ENCODE measurements around the gene SAMD4A. TPM values are rescaled to one million over a fixed set of nuclear protein-coding genes. Genes with fewer than 3 reads are reported as not detected.

Gene SAMD4A
- total RNA-seq, 1 experiment from 2014 or later: 9.6 TPM

DNA sequence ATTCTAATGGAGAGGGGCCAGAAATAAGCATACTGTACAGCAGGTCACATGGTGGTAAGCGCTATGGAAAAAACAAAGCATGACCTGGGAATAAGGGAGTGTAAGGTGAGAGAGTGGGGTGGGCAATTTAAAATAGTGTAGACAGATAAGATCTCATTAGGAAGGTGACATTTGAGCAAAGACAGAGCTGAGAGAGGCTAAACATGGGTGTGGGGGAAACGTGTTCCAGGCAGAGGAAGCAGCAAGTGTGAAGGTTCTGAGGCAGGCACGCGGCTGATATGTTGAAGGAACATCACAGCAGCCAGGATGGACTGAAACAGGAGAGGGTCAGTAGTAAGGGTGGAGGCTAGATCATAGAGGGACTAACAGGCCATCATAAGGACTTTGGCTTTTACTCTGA lies 126.8 kb downstream of the SAMD4A start:
- Mint-ChIP-seq H3K27me3 (ENCODE audit: low read depth) (no peaks in the 10 kb centered on the region), H3K27ac (no peak overlapping the region; a peak in 1 of 7 replicates), H3K36me3 (ENCODE audit: insufficient read depth in 1 of 3, low read depth in 3 of 3) (no peaks in the 10 kb centered on the region), H3K4me1 (peaks cover 6 to 10% of the 10 kb centered on the region in 2 experiments), H3K9me3 (no peaks in the 10 kb centered on the region), H3K4me3 (no peak overlapping the region)
- H2BK120ac ChIP-seq (ENCODE audit: low read depth, low read length, poor library complexity, severe bottlenecking): no peak overlapping the region
- no peak overlapping the region for H2BK5ac ChIP-seq (ENCODE audit: insufficient read length, low read length)
- H2BK20ac ChIP-seq (ENCODE audit: low read depth, low read length, poor library complexity, severe bottlenecking): no peak overlapping the region
- H4K5ac ChIP-seq (ENCODE audit: insufficient read length, low read depth, low read length): no peak overlapping the region
- H3K79me2 ChIP-seq (ENCODE audit: insufficient read depth, low read length): no peaks in the 10 kb centered on the region
- no peak overlapping the region for H3K27ac ChIP-seq (ENCODE audit: insufficient read length, low read depth, low read length)
- no peaks in the 10 kb centered on the region for H3K9me3 ChIP-seq (ENCODE audit: control insufficient read depth, low read depth, low read length)
- H3K27me3 ChIP-seq (ENCODE audit: insufficient read depth, low read length): no peaks in the 10 kb centered on the region
- no peak overlapping the region for H3K4me2 ChIP-seq (ENCODE audit: insufficient read depth, insufficient read length, low read length)
- H2AK5ac ChIP-seq (ENCODE audit: insufficient read length, low read length): no peak overlapping the region
- H3K56ac ChIP-seq (ENCODE audit: insufficient read length, low read depth, low read length): no peak overlapping the region
- TF ChIP-seq, protein P1, sequence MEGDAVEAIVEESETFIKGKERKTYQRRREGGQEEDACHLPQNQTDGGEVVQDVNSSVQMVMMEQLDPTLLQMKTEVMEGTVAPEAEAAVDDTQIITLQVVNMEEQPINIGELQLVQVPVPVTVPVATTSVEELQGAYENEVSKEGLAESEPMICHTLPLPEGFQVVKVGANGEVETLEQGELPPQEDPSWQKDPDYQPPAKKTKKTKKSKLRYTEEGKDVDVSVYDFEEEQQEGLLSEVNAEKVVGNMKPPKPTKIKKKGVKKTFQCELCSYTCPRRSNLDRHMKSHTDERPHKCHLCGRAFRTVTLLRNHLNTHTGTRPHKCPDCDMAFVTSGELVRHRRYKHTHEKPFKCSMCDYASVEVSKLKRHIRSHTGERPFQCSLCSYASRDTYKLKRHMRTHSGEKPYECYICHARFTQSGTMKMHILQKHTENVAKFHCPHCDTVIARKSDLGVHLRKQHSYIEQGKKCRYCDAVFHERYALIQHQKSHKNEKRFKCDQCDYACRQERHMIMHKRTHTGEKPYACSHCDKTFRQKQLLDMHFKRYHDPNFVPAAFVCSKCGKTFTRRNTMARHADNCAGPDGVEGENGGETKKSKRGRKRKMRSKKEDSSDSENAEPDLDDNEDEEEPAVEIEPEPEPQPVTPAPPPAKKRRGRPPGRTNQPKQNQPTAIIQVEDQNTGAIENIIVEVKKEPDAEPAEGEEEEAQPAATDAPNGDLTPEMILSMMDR (conservative IDR thresholded peaks at IDR 0.05): no peak
- H3K4ac ChIP-seq (ENCODE audit: low read depth, low read length): no peak overlapping the region
- H2AFZ ChIP-seq (ENCODE audit: low read length): no peak overlapping the region
- no peak overlapping the region for H3K9ac ChIP-seq (ENCODE audit: extremely low read depth, insufficient read length, low read length)
- H2BK12ac ChIP-seq (ENCODE audit: insufficient read length, low read depth, low read length): no peak overlapping the region
- DNase-seq: no peak
- H3K79me1 ChIP-seq (ENCODE audit: insufficient read depth, low read depth, low read length, poor library complexity, severe bottlenecking): no peaks in the 10 kb centered on the region
- no peak overlapping the region for H3T11ph ChIP-seq (ENCODE audit: low read length)
- H3K23ac ChIP-seq (ENCODE audit: insufficient read length, low read depth, low read length): no peak overlapping the region
- H3K4me1 ChIP-seq (ENCODE audit: insufficient read depth, low read length): no peaks in the 10 kb centered on the region
- H3K18ac ChIP-seq (ENCODE audit: insufficient read length, low read depth, low read length): no peak overlapping the region
- H2BK15ac ChIP-seq (ENCODE audit: low read depth, low read length): no peak overlapping the region
- no peaks in the 10 kb centered on the region for H3K23me2 ChIP-seq (ENCODE audit: insufficient read length, low read depth, low read length, poor library complexity, severe bottlenecking)
- no peak overlapping the region for H3K14ac ChIP-seq (ENCODE audit: insufficient read depth, low read length)
- peaks cover 3% of the 10 kb centered on the region for H4K20me1 ChIP-seq (ENCODE audit: control insufficient read depth, insufficient read depth, insufficient read length)
- no peak overlapping the region for H4K91ac ChIP-seq (ENCODE audit: insufficient read length, low read depth, low read length)
- no CpG with 5 or more reads among the region's 4 CpGs for WGBS (ENCODE audit: extremely low coverage, insufficient read length, low lambda C conversion rate)
- no peak overlapping the region for H4K8ac ChIP-seq (replicated peaks; ENCODE audit: insufficient read length, low read depth, low read length)
